Hepatocyte (in vitro differentiated cells): ENCODE measurements around the gene DCC. TPM values are rescaled to one million over a fixed set of nuclear protein-coding genes. Genes with fewer than 3 reads are reported as not detected.

Experiments
- DNase-seq: peaks from one replicate; pipeline ENCODE4 v3.0.0-alpha.2; 2016; ENCODE audit warnings: low spot score
- H2AFZ ChIP-seq: fragments of 200-600 bp; sonication (generic); 2 replicates; pipeline ENCODE4 v1.6.0; 2016; ENCODE audit warnings: antibody characterized with exemption, mild to moderate bottlenecking
- H3K27ac ChIP-seq: fragments of 200-600 bp; sonication (generic); 2 replicates; pipeline ENCODE4 v1.5.1; 2016; ENCODE audit warnings: mild to moderate bottlenecking
- H3K27me3 ChIP-seq: fragments of 200-600 bp; sonication (generic); 2 replicates; pipeline ENCODE4 v1.6.1; 2016
- H3K36me3 ChIP-seq: fragments of 200-600 bp; sonication (generic); replicated peaks from 2 replicates; pipeline ENCODE4 v1.5.1; 2016; ENCODE audit warnings: low read depth; ENCODE audit not compliant: insufficient read depth
- H3K4me1 ChIP-seq: fragments of 200-600 bp; sonication (generic); 2 replicates; pipeline ENCODE4 v1.5.1; 2016; ENCODE audit warnings: mild to moderate bottlenecking, moderate library complexity; ENCODE audit not compliant: insufficient read depth
- H3K4me2 ChIP-seq: fragments of 200-600 bp; sonication (generic); 2 replicates; pipeline ENCODE4 v1.6.0; 2016
- H3K4me3 ChIP-seq: fragments of 200-600 bp; sonication (generic); 2 replicates; pipeline ENCODE4 v1.5.1; 2016; ENCODE audit warnings: mild to moderate bottlenecking
- H3K79me2 ChIP-seq: fragments of 200-600 bp; sonication (generic); 2 replicates; pipeline ENCODE4 v1.6.0; 2017; ENCODE audit warnings: mild to moderate bottlenecking
- H3K9me2 ChIP-seq: fragments of 200-600 bp; sonication (generic); replicated peaks from 2 replicates; pipeline ENCODE4 v1.6.0; 2017; ENCODE audit warnings: mild to moderate bottlenecking; ENCODE audit not compliant: insufficient read depth
- H3K9me3 ChIP-seq: fragments of 200-600 bp; sonication (generic); 2 replicates; pipeline ENCODE4 v1.5.1; 2016; ENCODE audit warnings: low read depth, mild to moderate bottlenecking
- H4K20me1 ChIP-seq: fragments of 200-600 bp; sonication (generic); 2 replicates; pipeline ENCODE4 v1.6.0; 2016; ENCODE audit warnings: mild to moderate bottlenecking; ENCODE audit not compliant: insufficient read depth, poor library complexity, severe bottlenecking
- EZH2 ChIP-seq: fragments of 200-600 bp; sonication (generic); IDR thresholded peaks from 2 replicates; pipeline ENCODE4 v1.6.1; 2016; ENCODE audit warnings: antibody characterized with exemption, mild to moderate bottlenecking, borderline replicate concordance
- EZH2phosphoT487 ChIP-seq: fragments of 200-600 bp; sonication (generic); IDR thresholded peaks from one replicate; pipeline ENCODE4 v1.6.1; 2018; ENCODE audit warnings: antibody characterized with exemption, mild to moderate bottlenecking, low read depth, moderate library complexity; ENCODE audit not compliant: unreplicated experiment, severe bottlenecking
- WGBS: methylation state at CpG from one replicate; pipeline ENCODE4 v1.1.6; 2016; ENCODE audit warnings: low lambda C conversion rate; ENCODE audit errors: missing lambda C conversion rate; 5-methylcytosine and 5-hydroxymethylcytosine counted together
- polyA plus RNA-seq: library from polyadenylated mRNA; unstranded; fragments of >200 nt; fragmentation: Nextera tagmentation; extraction: Ambion mirVana; gene quantifications from 2 replicates; pipeline ENCODE4 v1.2.1, GENCODE V29; 2016
- total RNA-seq: library from RNA; depleted of rRNA; stranded (reverse); fragments of >200 nt; gene quantifications from 2 replicates; pipeline ENCODE4 v1.2.3, GENCODE V29; 2014
- TF ChIP-seq, protein P1 (sequence below): fragments of 200-600 bp; sonication (generic); IDR thresholded peaks from 2 replicates; pipeline ENCODE4 v1.5.1; 2016; ENCODE audit warnings: antibody characterized with exemption, mild to moderate bottlenecking; ENCODE audit not compliant: poor library complexity

The DCC gene, protein sequence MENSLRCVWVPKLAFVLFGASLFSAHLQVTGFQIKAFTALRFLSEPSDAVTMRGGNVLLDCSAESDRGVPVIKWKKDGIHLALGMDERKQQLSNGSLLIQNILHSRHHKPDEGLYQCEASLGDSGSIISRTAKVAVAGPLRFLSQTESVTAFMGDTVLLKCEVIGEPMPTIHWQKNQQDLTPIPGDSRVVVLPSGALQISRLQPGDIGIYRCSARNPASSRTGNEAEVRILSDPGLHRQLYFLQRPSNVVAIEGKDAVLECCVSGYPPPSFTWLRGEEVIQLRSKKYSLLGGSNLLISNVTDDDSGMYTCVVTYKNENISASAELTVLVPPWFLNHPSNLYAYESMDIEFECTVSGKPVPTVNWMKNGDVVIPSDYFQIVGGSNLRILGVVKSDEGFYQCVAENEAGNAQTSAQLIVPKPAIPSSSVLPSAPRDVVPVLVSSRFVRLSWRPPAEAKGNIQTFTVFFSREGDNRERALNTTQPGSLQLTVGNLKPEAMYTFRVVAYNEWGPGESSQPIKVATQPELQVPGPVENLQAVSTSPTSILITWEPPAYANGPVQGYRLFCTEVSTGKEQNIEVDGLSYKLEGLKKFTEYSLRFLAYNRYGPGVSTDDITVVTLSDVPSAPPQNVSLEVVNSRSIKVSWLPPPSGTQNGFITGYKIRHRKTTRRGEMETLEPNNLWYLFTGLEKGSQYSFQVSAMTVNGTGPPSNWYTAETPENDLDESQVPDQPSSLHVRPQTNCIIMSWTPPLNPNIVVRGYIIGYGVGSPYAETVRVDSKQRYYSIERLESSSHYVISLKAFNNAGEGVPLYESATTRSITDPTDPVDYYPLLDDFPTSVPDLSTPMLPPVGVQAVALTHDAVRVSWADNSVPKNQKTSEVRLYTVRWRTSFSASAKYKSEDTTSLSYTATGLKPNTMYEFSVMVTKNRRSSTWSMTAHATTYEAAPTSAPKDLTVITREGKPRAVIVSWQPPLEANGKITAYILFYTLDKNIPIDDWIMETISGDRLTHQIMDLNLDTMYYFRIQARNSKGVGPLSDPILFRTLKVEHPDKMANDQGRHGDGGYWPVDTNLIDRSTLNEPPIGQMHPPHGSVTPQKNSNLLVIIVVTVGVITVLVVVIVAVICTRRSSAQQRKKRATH (N-terminal part only)
- total RNA-seq (1.8 and 3.5 TPM in 2 replicates), polyA plus RNA-seq (0.52 and 1.0 TPM in 2 replicates)

DNA sequence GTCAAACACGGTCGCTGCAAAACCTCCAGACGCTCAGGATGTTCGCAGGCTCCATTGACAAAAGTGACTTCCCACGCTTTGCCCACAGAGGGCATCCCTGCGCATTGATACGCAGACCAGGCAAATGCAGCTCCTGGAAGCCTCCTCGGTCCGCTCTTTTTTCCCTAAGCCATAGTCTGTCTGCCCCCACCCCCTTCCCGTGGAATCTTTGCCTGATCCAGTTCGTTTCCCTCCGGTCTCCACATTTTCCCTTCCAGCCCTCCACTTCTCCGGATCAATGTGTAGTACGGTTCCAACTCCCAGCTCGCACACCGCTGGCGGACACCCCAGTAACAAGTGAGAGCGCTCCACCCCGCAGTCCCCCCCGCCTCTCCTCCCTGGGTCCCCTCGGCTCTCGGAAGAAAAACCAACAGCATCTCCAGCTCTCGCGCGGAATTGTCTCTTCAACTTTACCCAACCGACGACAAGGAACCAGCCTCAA, at the start of gene DCC:
DCC (plus strand) TSS at position 307 of the 481 bp plus-strand sequence. CDS start 591 bp downstream, outside the sequence.
- Histone ChIP-seq H3K4me2 (peak within 1 kb of the TSS; percentile 94), H3K79me2 (no peaks in the 10 kb centered on the region), H2AFZ (peak within 1 kb of the TSS; percentile 78), H3K9me2 (no peaks in the 10 kb centered on the region), H3K9me3 (no peaks in the 10 kb centered on the region), H3K27me3 (peaks cover 69% of the 10 kb centered on the region), H3K4me3 (peak within 1 kb of the TSS; percentile 35), H4K20me1 (no peaks in the 10 kb centered on the region), H3K36me3 (no peaks in the 10 kb centered on the region), H3K4me1 (peaks cover 13% of the 10 kb centered on the region), H3K27ac (no peak within 1 kb of the TSS)
- WGBS = 2% methylated on average over 22 of the region's 27 CpGs
- DNase-seq = peak; percentile 77
- TF ChIP-seq, protein P1, sequence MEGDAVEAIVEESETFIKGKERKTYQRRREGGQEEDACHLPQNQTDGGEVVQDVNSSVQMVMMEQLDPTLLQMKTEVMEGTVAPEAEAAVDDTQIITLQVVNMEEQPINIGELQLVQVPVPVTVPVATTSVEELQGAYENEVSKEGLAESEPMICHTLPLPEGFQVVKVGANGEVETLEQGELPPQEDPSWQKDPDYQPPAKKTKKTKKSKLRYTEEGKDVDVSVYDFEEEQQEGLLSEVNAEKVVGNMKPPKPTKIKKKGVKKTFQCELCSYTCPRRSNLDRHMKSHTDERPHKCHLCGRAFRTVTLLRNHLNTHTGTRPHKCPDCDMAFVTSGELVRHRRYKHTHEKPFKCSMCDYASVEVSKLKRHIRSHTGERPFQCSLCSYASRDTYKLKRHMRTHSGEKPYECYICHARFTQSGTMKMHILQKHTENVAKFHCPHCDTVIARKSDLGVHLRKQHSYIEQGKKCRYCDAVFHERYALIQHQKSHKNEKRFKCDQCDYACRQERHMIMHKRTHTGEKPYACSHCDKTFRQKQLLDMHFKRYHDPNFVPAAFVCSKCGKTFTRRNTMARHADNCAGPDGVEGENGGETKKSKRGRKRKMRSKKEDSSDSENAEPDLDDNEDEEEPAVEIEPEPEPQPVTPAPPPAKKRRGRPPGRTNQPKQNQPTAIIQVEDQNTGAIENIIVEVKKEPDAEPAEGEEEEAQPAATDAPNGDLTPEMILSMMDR = peak; percentile 61
- TF ChIP-seq EZH2 (no peak), EZH2phosphoT487 (no peak)

DNA sequence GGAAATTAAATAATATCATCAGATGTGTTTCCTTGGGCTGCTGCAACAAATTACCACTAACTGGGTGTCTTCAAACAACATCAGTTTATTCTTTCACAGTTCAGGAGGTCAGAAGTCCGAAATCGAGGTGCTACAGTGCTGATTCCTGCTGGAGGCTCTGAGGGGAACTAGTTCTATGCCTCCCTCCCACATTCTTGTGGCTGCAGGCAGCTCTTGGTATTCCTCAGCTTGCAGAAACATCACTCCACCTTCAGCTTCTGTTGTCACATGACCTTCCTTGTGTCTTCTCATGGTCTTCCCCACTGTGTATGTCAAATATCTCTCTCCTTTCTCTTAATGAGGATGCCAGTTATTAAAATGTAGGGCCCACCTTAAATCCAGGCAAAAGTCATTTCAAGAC, 29.3 kb upstream of the DCC start:
- TF ChIP-seq EZH2phosphoT487 = no peak
- TF ChIP-seq, protein P1 = no peak
- TF ChIP-seq EZH2 = no peak
- Histone ChIP-seq H3K79me2 (no peaks in the 10 kb centered on the region), H3K4me1 (no peaks in the 10 kb centered on the region), H3K4me2 (no peak overlapping the region), H3K27ac (no peak overlapping the region), H4K20me1 (no peaks in the 10 kb centered on the region), H3K4me3 (no peak overlapping the region), H3K36me3 (no peaks in the 10 kb centered on the region), H3K27me3 (no peaks in the 10 kb centered on the region), H3K9me3 (no peaks in the 10 kb centered on the region), H3K9me2 (no peaks in the 10 kb centered on the region), H2AFZ (no peak overlapping the region)
- no peak for DNase-seq
- 85% methylated on average over 2 of the region's 2 CpGs for WGBS

DNA sequence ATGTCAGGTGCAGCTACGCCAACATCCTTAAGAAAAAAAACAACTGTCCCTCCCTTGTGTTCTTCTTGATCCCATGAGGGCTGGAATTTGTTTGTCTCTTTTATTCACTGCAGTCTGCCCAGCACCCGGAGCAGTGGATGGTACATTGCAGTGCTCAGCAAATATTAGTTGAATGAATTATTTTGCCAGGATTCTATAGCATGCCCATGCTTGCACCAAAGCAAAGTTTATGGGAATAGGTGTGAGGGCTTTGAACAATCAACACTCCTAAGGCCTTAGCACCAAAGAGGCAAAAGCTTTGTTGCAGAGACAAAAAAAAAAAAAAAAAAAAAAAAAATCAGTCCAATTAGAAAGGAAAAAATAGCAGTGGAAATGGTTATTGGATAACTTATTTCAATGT, 28.7 kb upstream of the DCC start:
- H4K20me1 ChIP-seq = no peaks in the 10 kb centered on the region
- WGBS = 82% methylated on average over 2 of the region's 2 CpGs
- TF ChIP-seq EZH2 (no peak), EZH2phosphoT487 (no peak)
- TF ChIP-seq, protein P1 = no peak
- no peaks in the 10 kb centered on the region for H3K4me1 ChIP-seq
- no peaks in the 10 kb centered on the region for H3K9me2 ChIP-seq
- DNase-seq = no peak
- no peaks in the 10 kb centered on the region for H3K27me3 ChIP-seq
- H2AFZ ChIP-seq = no peak overlapping the region
- H3K4me3 ChIP-seq = no peak overlapping the region
- no peak overlapping the region for H3K27ac ChIP-seq
- H3K36me3 ChIP-seq = no peaks in the 10 kb centered on the region
- H3K79me2 ChIP-seq = no peaks in the 10 kb centered on the region
- H3K9me3 ChIP-seq = no peaks in the 10 kb centered on the region
- no peak overlapping the region for H3K4me2 ChIP-seq
